Neural cell (in vitro differentiated cells): Measurements from ENCODE around the gene NOTUM. TPM values are rescaled to one million over a fixed set of nuclear protein-coding genes. Genes with fewer than 3 reads are reported as not detected.

Source experiments
- H2AFZ ChIP-seq: fragments of 200-600, 300-800 bp; sonication (generic), shearing (Covaris generic); 2 replicates; pipeline ENCODE4 v1.6.0; 2014; ENCODE audit warnings: low read depth, mild to moderate bottlenecking, antibody characterized with exemption, low read length, moderate library complexity
- H3F3A ChIP-seq: fragments of 200-600 bp; shearing (Covaris generic); 2 replicates; pipeline ENCODE4 v1.6.1; 2016; ENCODE audit warnings: mild to moderate bottlenecking, moderate library complexity, mixed read lengths, antibody characterized with exemption, low read length; ENCODE audit not compliant: insufficient read depth, poor library complexity, severe bottlenecking
- H3K27ac ChIP-seq: fragments of 200-600, 300-800 bp; sonication (generic), shearing (Covaris generic); 2 replicates; pipeline ENCODE4 v1.5.1; 2014; ENCODE audit warnings: mild to moderate bottlenecking, low read length, moderate library complexity
- H3K27me3 ChIP-seq: fragments of 300-800, 200-600 bp; sonication (generic), shearing (Covaris generic); 2 replicates; pipeline ENCODE4 v1.6.0; 2014; ENCODE audit warnings: mild to moderate bottlenecking, low read depth, low read length, moderate library complexity; ENCODE audit not compliant: insufficient read depth
- H3K36me3 ChIP-seq: fragments of 300-800, 200-600 bp; sonication (generic), shearing (Covaris generic); 2 replicates; pipeline ENCODE4 v1.5.1; 2014; ENCODE audit warnings: mild to moderate bottlenecking, antibody characterized with exemption, low read length, moderate library complexity; ENCODE audit not compliant: insufficient read depth
- H3K4me2 ChIP-seq: fragments of 300-800, 200-600 bp; sonication (generic), shearing (Covaris generic); 2 replicates; pipeline ENCODE4 v1.6.0; 2014; ENCODE audit warnings: mild to moderate bottlenecking, low read length
- H3K4me3 ChIP-seq: fragments of 300-800, 200-600 bp; sonication (generic), shearing (Covaris generic); 2 replicates; pipeline ENCODE4 v1.5.1; 2014; ENCODE audit warnings: mild to moderate bottlenecking, low read length, moderate library complexity
- H3K79me2 ChIP-seq: fragments of 200-600 bp; shearing (Covaris generic); replicated peaks from 2 replicates; pipeline ENCODE4 v1.6.0; 2014; ENCODE audit warnings: mild to moderate bottlenecking, low read length, moderate library complexity; ENCODE audit not compliant: insufficient read depth
- H3K9ac ChIP-seq: fragments of 300-800, 200-600 bp; sonication (generic), shearing (Covaris generic); 2 replicates; pipeline ENCODE4 v1.6.1; 2016; ENCODE audit warnings: mild to moderate bottlenecking, low read length, mixed read lengths
- H3K9me2 ChIP-seq: fragments of 200-600 bp; shearing (Covaris generic); 2 replicates; pipeline ENCODE4 v1.6.1; 2016; ENCODE audit warnings: mild to moderate bottlenecking, low read length, mixed read lengths; ENCODE audit not compliant: insufficient read depth
- H3K9me3 ChIP-seq: fragments of 200-600, 300-800 bp; sonication (generic), shearing (Covaris generic); 2 replicates; pipeline ENCODE4 v1.6.1; 2016; ENCODE audit warnings: mild to moderate bottlenecking, mixed run types, low read length, moderate library complexity, mixed read lengths
- H4K20me1 ChIP-seq: fragments of 200-600 bp; shearing (Covaris generic); 2 replicates; pipeline ENCODE4 v1.6.1; 2016; ENCODE audit warnings: mild to moderate bottlenecking, mixed run types; ENCODE audit not compliant: insufficient read depth
- CTCF ChIP-seq: fragments of 450-650 bp; IDR thresholded peaks from 2 replicates; pipeline ENCODE4 v1.5.1; 2014; ENCODE audit warnings: antibody characterized with exemption, mild to moderate bottlenecking, moderate library complexity; ENCODE audit not compliant: poor library complexity, severe bottlenecking
- EP300 ChIP-seq: fragments of 450-650 bp; conservative IDR thresholded peaks from 2 replicates; pipeline ENCODE4 v1.6.1; 2014; ENCODE audit warnings: antibody characterized with exemption, mild to moderate bottlenecking, moderate library complexity; ENCODE audit not compliant: poor library complexity, severe bottlenecking
- EZH2 ChIP-seq: fragments of 200-600, 300-800 bp; shearing (Covaris generic), sonication (generic); IDR thresholded peaks from 2 replicates; pipeline ENCODE4 v1.6.1; 2014; ENCODE audit warnings: antibody characterized with exemption, low read length, borderline replicate concordance, mild to moderate bottlenecking; ENCODE audit not compliant: insufficient read depth, poor library complexity, severe bottlenecking
- MXI1 ChIP-seq: fragments of 450-650 bp; conservative IDR thresholded peaks from 2 replicates; pipeline ENCODE4 v1.6.1; 2014; ENCODE audit warnings: antibody characterized with exemption, mild to moderate bottlenecking; ENCODE audit not compliant: poor library complexity, severe bottlenecking
- POLR2AphosphoS5 ChIP-seq: IDR thresholded peaks from 2 replicates; pipeline ENCODE4 v1.6.1; 2012
- RAD21 ChIP-seq: fragments of 450-650 bp; conservative IDR thresholded peaks from 2 replicates; pipeline ENCODE4 v1.6.1; 2014; ENCODE audit warnings: antibody characterized with exemption, mild to moderate bottlenecking, moderate library complexity
- REST ChIP-seq: IDR thresholded peaks from 2 replicates; pipeline ENCODE4 v1.6.1; 2012; ENCODE audit warnings: borderline replicate concordance
- SMC3 ChIP-seq: fragments of 450-650 bp; conservative IDR thresholded peaks from 2 replicates; pipeline ENCODE4 v1.6.1; 2014; ENCODE audit warnings: antibody characterized with exemption, mild to moderate bottlenecking, moderate library complexity; ENCODE audit not compliant: poor library complexity
- TAF1 ChIP-seq: IDR thresholded peaks from 2 replicates; pipeline ENCODE4 v1.6.1; 2012; ENCODE audit warnings: low read depth
- polyA plus RNA-seq: library from polyadenylated mRNA; depleted of rRNA; stranded (reverse); fragments of >200 nt; gene quantifications from 2 replicates; pipeline ENCODE4 v1.2.3, GENCODE V29; 2014

Gene NOTUM
- polyA plus RNA-seq, 1 donor from 2014 or later = not detected

- Histone ChIP-seq H3K9me3 (no peaks in the 10 kb centered on the region), H2AFZ (no peak overlapping the region), H3K27me3 (no peaks in the 10 kb centered on the region), H3K27ac (no peak overlapping the region), H3K79me2 (no peaks in the 10 kb centered on the region), H3K4me2 (no peak overlapping the region), H3K36me3 (no peaks in the 10 kb centered on the region), H4K20me1 (no peaks in the 10 kb centered on the region), H3K9me2 (no peaks in the 10 kb centered on the region), H3K9ac (no peak overlapping the region), H3K4me3 (no peak overlapping the region), H3F3A (no peaks in the 10 kb centered on the region)
- TF ChIP-seq RAD21 (no peak), EP300 (no peak), CTCF (no peak), MXI1 (no peak), POLR2AphosphoS5 (no peak), EZH2 (no peak), SMC3 (no peak), REST (no peak), TAF1 (no peak)
Observed at GRCh38 chr17:81909231-81909630, 51.8 kb downstream of the NOTUM start.

DNA sequence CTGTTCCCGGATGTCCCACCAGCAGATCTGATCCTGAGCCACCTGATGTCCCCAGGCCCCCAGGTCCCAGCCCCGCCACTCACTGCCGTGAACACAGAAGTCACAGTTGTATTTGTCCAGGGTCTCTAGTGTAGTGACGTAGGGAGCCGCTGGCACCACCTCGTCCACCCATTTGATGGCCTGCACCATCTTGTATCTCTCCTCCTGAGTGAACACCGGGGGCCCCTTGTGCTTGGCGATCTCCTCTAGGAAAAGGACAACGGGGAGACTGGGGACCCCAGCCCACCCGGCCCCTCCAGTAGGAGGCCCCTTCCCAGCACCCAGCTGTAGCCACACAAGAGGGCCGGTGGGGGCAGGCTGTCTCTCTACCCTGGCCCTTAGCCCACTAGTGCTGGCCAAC lies 52.2 kb downstream of the NOTUM start:
- no peaks in the 10 kb centered on the region for H3K36me3 ChIP-seq
- TF ChIP-seq REST (no peak), TAF1 (no peak), CTCF (no peak), SMC3 (no peak), POLR2AphosphoS5 (no peak), EP300 (no peak), RAD21 (no peak), EZH2 (no peak), MXI1 (no peak)

More for the DNA sequence above, 52.2 kb downstream of the NOTUM start:
- H3K9me2 ChIP-seq = no peaks in the 10 kb centered on the region
- H2AFZ ChIP-seq = no peak overlapping the region
- H3K9me3 ChIP-seq = no peaks in the 10 kb centered on the region
- no peak overlapping the region for H3K4me3 ChIP-seq
- H3K79me2 ChIP-seq = no peaks in the 10 kb centered on the region
- no peak overlapping the region for H3K27ac ChIP-seq
- H3K4me2 ChIP-seq = no peak overlapping the region
- no peaks in the 10 kb centered on the region for H3K27me3 ChIP-seq
- no peak overlapping the region for H3K9ac ChIP-seq
- H3F3A ChIP-seq = no peaks in the 10 kb centered on the region
- H4K20me1 ChIP-seq = no peaks in the 10 kb centered on the region
